Fibroblast of skin of left biceps (primary cell): Measurements from ENCODE around the gene TNFSF11.

Source experiments
- DNase-seq, 2 experiments: peaks; one replicate each; pipeline ENCODE4 v3.0.0-alpha.2; 2013; ENCODE audit warnings: low read depth in 2 of 2

The TNFSF11 gene

DNA sequence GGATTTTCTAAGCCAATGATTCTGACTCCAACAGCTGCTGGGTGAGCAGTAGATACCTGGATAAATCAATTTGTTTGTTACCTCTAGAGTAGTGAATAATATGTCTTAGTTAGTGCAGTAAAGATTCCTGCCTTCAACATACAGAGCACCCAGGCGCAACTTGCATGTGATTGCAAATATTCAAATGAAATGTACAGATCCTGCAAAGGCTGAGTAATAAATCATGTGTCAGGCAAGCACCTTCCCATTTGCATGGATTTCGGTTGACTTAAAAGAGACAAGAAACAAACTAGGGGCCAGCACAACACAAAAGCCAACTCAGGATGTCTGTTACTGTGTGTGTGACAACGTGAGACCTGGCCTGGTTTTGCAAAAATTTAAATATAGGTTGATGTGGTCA is 79.7 kb downstream of the TNFSF11 start:
- DNase-seq = no peak

DNA sequence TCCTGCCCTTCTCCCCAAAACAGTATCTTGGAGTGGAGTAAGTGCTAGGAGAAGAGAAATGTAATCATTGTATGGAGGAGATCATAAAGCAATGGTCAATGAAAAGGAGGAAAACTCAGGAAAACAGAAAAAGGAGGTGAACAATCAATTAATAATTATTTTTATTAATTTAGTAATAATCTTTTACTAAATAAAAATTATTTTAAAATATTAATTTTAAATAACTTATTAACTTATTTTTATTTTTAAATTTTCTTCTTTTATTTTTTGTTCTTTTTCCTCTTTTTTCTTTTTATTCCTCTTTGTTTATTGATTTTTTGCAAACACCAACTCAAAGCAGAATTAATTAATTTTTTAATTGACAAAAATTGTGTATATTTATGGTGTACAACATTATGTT is 80.3 kb downstream of the TNFSF11 start:
- DNase-seq = no peak

DNA sequence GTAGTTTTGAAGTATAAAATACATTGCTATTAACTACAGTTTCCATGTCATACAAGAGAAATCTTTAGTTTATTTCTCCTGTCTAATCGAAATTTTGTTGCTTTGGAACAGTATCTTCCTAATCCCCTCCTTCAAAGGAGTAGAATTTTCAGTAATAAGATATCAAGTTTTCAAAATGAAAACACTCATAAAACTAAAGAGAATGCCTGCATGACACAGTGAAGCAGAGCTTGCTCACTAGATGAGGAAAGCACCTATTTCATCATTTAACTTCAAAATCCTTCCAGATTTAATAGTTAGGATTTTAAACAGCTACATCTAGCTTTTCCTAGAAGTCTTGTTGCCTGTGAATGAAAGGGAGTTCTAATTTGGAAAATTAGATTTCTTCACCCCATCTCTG is 80.8 kb downstream of the TNFSF11 start:
- no peak for DNase-seq

DNA sequence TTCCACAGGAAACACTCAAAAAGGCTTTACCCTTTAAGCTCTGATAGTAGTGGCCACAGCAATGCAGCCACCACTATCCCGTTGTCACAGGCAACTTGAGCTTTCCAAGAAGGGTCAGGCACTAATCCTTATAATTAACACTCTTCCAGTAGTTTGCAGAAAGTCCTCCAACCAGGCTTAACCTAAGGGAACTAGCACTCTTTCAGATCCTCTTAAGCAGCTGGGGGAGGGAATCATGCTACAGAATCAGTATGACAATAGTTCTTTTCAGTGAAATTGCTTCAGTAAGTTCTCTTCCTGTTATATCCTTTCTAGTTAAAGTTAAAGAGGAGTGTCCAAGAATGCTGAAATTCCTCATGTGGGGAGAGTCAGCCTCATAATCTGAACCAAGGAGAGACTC is 82.2 kb downstream of the TNFSF11 start:
- DNase-seq = no peak

DNA sequence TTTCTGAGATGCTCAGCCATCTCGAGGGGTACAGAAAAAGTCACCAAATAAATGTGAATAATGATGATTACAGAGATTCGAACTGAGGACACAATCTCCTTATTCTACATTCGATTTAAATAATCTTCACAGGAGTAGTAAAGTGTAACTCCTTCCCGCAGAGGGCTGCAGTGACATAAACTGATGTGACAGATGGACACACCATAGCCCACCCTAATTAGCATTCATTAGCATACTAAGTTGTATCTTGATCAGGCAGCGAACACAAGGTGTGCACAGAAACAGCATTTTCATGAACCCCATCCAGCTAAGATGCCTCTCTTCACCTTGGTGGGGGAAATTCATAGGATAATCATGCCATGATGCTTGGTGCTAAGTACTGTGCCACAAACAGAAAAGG is 83.0 kb downstream of the TNFSF11 start:
- DNase-seq = no peak
